ENCODE data around the gene ALDH1A2.

ALDH1A2 gene

GRCh38 chr15:58060575-58060974 lies 4.9 kb downstream of the ALDH1A2 start:
- TF ChIP-seq TAF1 (IDR thresholded peaks at IDR 0.05; ENCODE audit: borderline replicate concordance, insufficient read depth, low read length): no peak
- TF ChIP-seq REST (IDR thresholded peaks at IDR 0.05; ENCODE audit: insufficient read depth in 1 of 2, low read depth in 2 of 2, low read length in 2 of 2): no peak
- TF ChIP-seq FOXP2 (optimal IDR thresholded peaks at IDR 0.05; ENCODE audit: borderline replicate concordance, extremely low read depth, extremely low read length, insufficient read depth): no peak
- no peak for TF ChIP-seq POLR2AphosphoS5 (IDR thresholded peaks at IDR 0.05; ENCODE audit: low read depth, low read length)
- TF ChIP-seq SIN3A (IDR thresholded peaks at IDR 0.05; ENCODE audit: borderline replicate concordance, insufficient read depth, low read length): no peak

GRCh38 chr15:58058729-58059128 lies 6.8 kb downstream of the ALDH1A2 start:
- TF ChIP-seq TAF1 (IDR thresholded peaks at IDR 0.05; ENCODE audit: borderline replicate concordance, insufficient read depth, low read length) (no peak), POLR2AphosphoS5 (IDR thresholded peaks at IDR 0.05; ENCODE audit: low read depth, low read length) (no peak), SIN3A (IDR thresholded peaks at IDR 0.05; ENCODE audit: borderline replicate concordance, insufficient read depth, low read length) (no peak), REST (IDR thresholded peaks at IDR 0.05; ENCODE audit: insufficient read depth in 1 of 2, low read depth in 2 of 2, low read length in 2 of 2) (no peak), FOXP2 (optimal IDR thresholded peaks at IDR 0.05; ENCODE audit: borderline replicate concordance, extremely low read depth, extremely low read length, insufficient read depth) (no peak)

- TF ChIP-seq FOXP2 (optimal IDR thresholded peaks at IDR 0.05; ENCODE audit: borderline replicate concordance, extremely low read depth, extremely low read length, insufficient read depth): no peak
- TF ChIP-seq TAF1 (IDR thresholded peaks at IDR 0.05; ENCODE audit: borderline replicate concordance, insufficient read depth, low read length): no peak
- no peak for TF ChIP-seq SIN3A (IDR thresholded peaks at IDR 0.05; ENCODE audit: borderline replicate concordance, insufficient read depth, low read length)
- no peak for TF ChIP-seq REST (IDR thresholded peaks at IDR 0.05; ENCODE audit: insufficient read depth in 1 of 2, low read depth in 2 of 2, low read length in 2 of 2)
- TF ChIP-seq POLR2AphosphoS5 (IDR thresholded peaks at IDR 0.05; ENCODE audit: low read depth, low read length): no peak
Measured at GRCh38 chr15:58058073-58058472, 7.4 kb downstream of the ALDH1A2 start.

GRCh38 chr15:58057559-58057958 lies 8.0 kb downstream of the ALDH1A2 start:
- TF ChIP-seq FOXP2 (optimal IDR thresholded peaks at IDR 0.05; ENCODE audit: borderline replicate concordance, extremely low read depth, extremely low read length, insufficient read depth): no peak
- TF ChIP-seq SIN3A (IDR thresholded peaks at IDR 0.05; ENCODE audit: borderline replicate concordance, insufficient read depth, low read length): no peak
- no peak for TF ChIP-seq POLR2AphosphoS5 (IDR thresholded peaks at IDR 0.05; ENCODE audit: low read depth, low read length)
- no peak for TF ChIP-seq REST (IDR thresholded peaks at IDR 0.05; ENCODE audit: insufficient read depth in 1 of 2, low read depth in 2 of 2, low read length in 2 of 2)
- no peak for TF ChIP-seq TAF1 (IDR thresholded peaks at IDR 0.05; ENCODE audit: borderline replicate concordance, insufficient read depth, low read length)

GRCh38 chr15:58056015-58056414 lies 9.5 kb downstream of the ALDH1A2 start:
- TF ChIP-seq TAF1 (IDR thresholded peaks at IDR 0.05; ENCODE audit: borderline replicate concordance, insufficient read depth, low read length) (no peak), FOXP2 (optimal IDR thresholded peaks at IDR 0.05; ENCODE audit: borderline replicate concordance, extremely low read depth, extremely low read length, insufficient read depth) (no peak), SIN3A (IDR thresholded peaks at IDR 0.05; ENCODE audit: borderline replicate concordance, insufficient read depth, low read length) (no peak), POLR2AphosphoS5 (IDR thresholded peaks at IDR 0.05; ENCODE audit: low read depth, low read length) (no peak), REST (IDR thresholded peaks at IDR 0.05; ENCODE audit: insufficient read depth in 1 of 2, low read depth in 2 of 2, low read length in 2 of 2) (no peak)

Measured in PFSK-1 (cell line).